ENCODE data around the gene DOC2B. TPM values are rescaled to one million over a fixed set of nuclear protein-coding genes. Genes with fewer than 3 reads are reported as not detected.
"Not testable (repeated sequence)": the region's sequence is repeated elsewhere in the genome, so short reads cannot be mapped to it uniquely, and the experiment has no call there.

DOC2B gene
- total RNA-seq, 1 experiment from 2014 or later, result 2.7 TPM

- POLR2A ChIA-PET; H3K27me3 Mint-ChIP-seq (ENCODE audit: low read depth); H3K4me1 Mint-ChIP-seq; H3K9me3 Mint-ChIP-seq; H3K36me3 Mint-ChIP-seq; CTCF ChIA-PET; H3K4me3 Mint-ChIP-seq; H3K27ac Mint-ChIP-seq: not testable (repeated sequence)
- TF ChIP-seq MAX (CRISPR knock-in tag; IDR thresholded peaks at IDR 0.05), result peak; percentile 80
- DNase-seq (ENCODE audit: low spot score), result peak; percentile 18
- peak; percentile 36; the same call in 1 of the 2 replicates for ATAC-seq
Observed at GRCh38 chr17:215563-216478, 34.4 kb upstream of the DOC2B start.

GRCh38 chr17:214881-215331, 33.5 kb upstream of the DOC2B start:
- peak; percentile 10 for DNase-seq (ENCODE audit: low spot score)
- no peaks in the 10 kb centered on the region; the same call in 1 of the 2 replicates for H3K4me1 Mint-ChIP-seq
- no peaks in the 10 kb centered on the region for H3K9me3 Mint-ChIP-seq
- CTCF ChIA-PET, result no interaction called here
- no peak overlapping the region for H3K27ac Mint-ChIP-seq
- H3K4me3 Mint-ChIP-seq, result no peak overlapping the region
- POLR2A ChIA-PET, result no interaction called here
- no peaks in the 10 kb centered on the region for H3K27me3 Mint-ChIP-seq (ENCODE audit: low read depth)
- no peaks in the 10 kb centered on the region for H3K36me3 Mint-ChIP-seq
- ATAC-seq, result no peak
- no peak for TF ChIP-seq CTCF (IDR thresholded peaks at IDR 0.05)
- TF ChIP-seq ZNF671 (CRISPR knock-in tag; IDR thresholded peaks at IDR 0.05), result no peak
- no peak for TF ChIP-seq CREM (CRISPR knock-in tag; IDR thresholded peaks at IDR 0.05)

GRCh38 chr17:213286-214105, 32.0 kb upstream of the DOC2B start:
- Mint-ChIP-seq H3K27me3 (ENCODE audit: low read depth) (peaks cover 3% of the 10 kb centered on the region; the same call in 1 of the 2 replicates), H3K9me3 (peaks cover 4% of the 10 kb centered on the region), H3K36me3 (no peaks in the 10 kb centered on the region), H3K4me3 (no peak overlapping the region), H3K27ac (no peak overlapping the region), H3K4me1 (no peaks in the 10 kb centered on the region; the same call in 1 of the 2 replicates)
- ChIA-PET CTCF (no interaction called here), POLR2A (no interaction called here)
- DNase-seq (ENCODE audit: low spot score) (peak; percentile 7), ATAC-seq (no peak)
- TF ChIP-seq TEAD4 (CRISPR knock-in tag; IDR thresholded peaks at IDR 0.05), result no peak
- TF ChIP-seq ZMAT4 (CRISPR knock-in tag; IDR thresholded peaks at IDR 0.05), result no peak
- no peak for TF ChIP-seq PRRX2 (CRISPR knock-in tag; IDR thresholded peaks at IDR 0.05)
- TF ChIP-seq HMGXB4 (CRISPR knock-in tag; IDR thresholded peaks at IDR 0.05), result no peak
- TF ChIP-seq ZNF317 (CRISPR knock-in tag; IDR thresholded peaks at IDR 0.05; ENCODE audit: borderline replicate concordance, low read depth), result no peak
- no peak for TF ChIP-seq ZBTB21 (CRISPR knock-in tag; IDR thresholded peaks at IDR 0.05; ENCODE audit: borderline replicate concordance)
- TF ChIP-seq FOXJ3 (CRISPR knock-in tag; IDR thresholded peaks at IDR 0.05; ENCODE audit: borderline replicate concordance), result no peak
- no peak for TF ChIP-seq GABPB1 (CRISPR knock-in tag; IDR thresholded peaks at IDR 0.05)
- no peak for TF ChIP-seq RORB (CRISPR knock-in tag; IDR thresholded peaks at IDR 0.05)

GRCh38 chr17:210402-210801, 29.0 kb upstream of the DOC2B start:
- Mint-ChIP-seq H3K27me3 (ENCODE audit: low read depth) (peaks cover 11% of the 10 kb centered on the region), H3K36me3 (peaks cover 8% of the 10 kb centered on the region), H3K9me3 (peaks cover 13% of the 10 kb centered on the region), H3K4me3 (no peak overlapping the region), H3K27ac (no peak overlapping the region), H3K4me1 (no peaks in the 10 kb centered on the region)
- DNase-seq (ENCODE audit: low spot score) (no peak), ATAC-seq (no peak)
- CTCF ChIA-PET, result no interaction called here
- POLR2A ChIA-PET, result no interaction called here
- no peak for TF ChIP-seq OVOL2 (CRISPR knock-in tag; IDR thresholded peaks at IDR 0.05; ENCODE audit: borderline replicate concordance)
- no peak for TF ChIP-seq ZNF532 (CRISPR knock-in tag; IDR thresholded peaks at IDR 0.05; ENCODE audit: borderline replicate concordance)
- no peak for TF ChIP-seq MAX (CRISPR knock-in tag; IDR thresholded peaks at IDR 0.05)
- no peak for TF ChIP-seq NR2C2 (CRISPR knock-in tag; IDR thresholded peaks at IDR 0.05)
- TF ChIP-seq CBFB (CRISPR knock-in tag; IDR thresholded peaks at IDR 0.05; ENCODE audit: low read depth), result no peak
- no peak for TF ChIP-seq NFYB (CRISPR knock-in tag; conservative IDR thresholded peaks at IDR 0.05; ENCODE audit: low read depth)
